GM19467 (cell line): ENCODE results near the gene EPHA7.

Experiments
- ATAC-seq: cut with Tn5 transposase; IDR thresholded peaks from one replicate; pipeline ENCODE4 v1.9.1; 2021; ENCODE audit warnings: mild to moderate bottlenecking, moderate library complexity; ENCODE audit not compliant: unreplicated experiment

Gene EPHA7

GRCh38 chr6:93394471-93394870, 24.9 kb downstream of the EPHA7 start:
- ATAC-seq: no peak

- ATAC-seq: no peak
Measured at GRCh38 chr6:93393554-93394074, 25.7 kb downstream of the EPHA7 start.

DNA sequence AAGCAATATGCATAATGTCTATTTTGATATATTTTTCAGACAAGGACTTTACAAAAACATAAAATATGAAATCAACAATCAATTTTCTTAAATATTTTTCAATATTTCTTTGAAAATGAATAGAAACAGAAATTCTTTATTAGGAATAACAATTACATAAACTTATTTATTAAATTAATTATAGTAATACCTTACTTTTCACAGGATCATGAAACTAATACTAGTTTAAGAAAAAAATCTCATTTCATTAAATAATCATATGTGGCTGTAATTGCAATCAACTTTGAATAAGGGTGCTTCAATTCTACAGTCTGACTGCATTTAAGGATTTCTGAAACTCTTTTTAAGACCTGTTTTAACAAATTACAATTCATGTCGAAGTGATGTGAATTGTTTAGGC, 26.6 kb downstream of the EPHA7 start:
- no peak for ATAC-seq

DNA sequence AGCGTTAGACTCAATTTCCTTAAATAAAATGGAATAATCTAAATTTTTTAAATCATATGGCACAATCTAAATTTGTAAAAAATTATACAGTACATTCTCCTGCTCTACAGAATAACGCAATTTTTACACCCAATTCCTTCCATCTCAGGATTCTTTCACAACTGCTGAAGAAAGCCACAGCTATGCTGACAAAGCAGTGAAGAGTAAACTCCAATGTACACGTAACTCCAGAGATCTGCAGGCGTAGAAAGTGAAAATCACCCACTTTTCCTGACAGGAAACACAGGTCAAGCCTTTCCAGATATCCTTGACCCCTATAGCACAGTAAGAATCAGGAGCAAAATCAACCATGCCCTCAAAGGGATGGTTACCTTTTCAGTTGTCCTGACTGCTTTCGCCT, 27.4 kb downstream of the EPHA7 start:
- no peak for ATAC-seq

GRCh38 chr6:93389192-93389591, 30.2 kb downstream of the EPHA7 start:
- ATAC-seq: no peak

DNA sequence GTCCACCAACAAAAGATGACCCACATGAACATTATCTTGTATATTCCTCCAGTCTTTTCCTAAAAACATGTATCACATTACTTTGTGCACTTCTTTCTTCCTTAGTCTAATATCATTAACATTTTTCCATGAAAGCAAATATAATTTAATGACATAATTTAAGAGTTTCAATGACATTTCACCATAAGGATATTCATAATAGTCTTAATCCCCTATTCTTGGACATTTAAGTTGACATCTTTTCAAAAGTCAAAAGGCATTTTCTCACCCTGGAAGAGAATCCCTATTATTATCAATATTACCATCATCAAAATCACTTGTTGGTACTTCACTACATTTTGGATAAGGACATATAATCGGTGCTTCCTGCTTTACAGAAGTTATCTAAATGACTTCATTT, 31.3 kb downstream of the EPHA7 start:
- ATAC-seq: no peak

DNA sequence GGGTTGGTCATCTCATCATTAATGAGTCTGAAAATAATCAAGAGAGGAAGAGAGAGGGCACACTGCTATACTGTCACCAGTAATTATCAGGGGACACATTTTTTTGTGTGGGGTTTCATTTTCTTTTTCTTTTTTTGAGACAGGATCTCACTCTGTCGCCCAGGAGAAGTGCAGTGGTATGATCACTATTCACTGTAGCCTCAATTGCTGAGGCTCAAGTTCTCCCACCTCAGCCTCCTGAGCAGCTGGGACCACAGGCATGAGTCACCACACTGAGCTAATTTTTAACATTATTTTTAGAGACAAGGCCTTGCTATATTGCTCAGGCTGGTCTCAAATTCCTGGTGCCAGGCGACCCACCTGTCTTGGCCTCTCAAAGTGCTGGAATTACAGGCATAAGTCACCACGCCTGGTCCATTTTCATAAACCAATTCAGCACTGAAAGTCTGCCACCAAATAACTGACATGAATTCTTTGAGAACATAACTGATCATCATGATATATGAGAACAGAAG, 43.3 kb downstream of the EPHA7 start:
- ATAC-seq: no peak

- no peak for ATAC-seq
Measured at GRCh38 chr6:93373445-93373844, 45.9 kb downstream of the EPHA7 start.

- no peak for ATAC-seq
Measured at GRCh38 chr6:93371756-93372155, 47.6 kb downstream of the EPHA7 start.

GRCh38 chr6:93369586-93370134, 49.7 kb downstream of the EPHA7 start:
- no peak for ATAC-seq

DNA sequence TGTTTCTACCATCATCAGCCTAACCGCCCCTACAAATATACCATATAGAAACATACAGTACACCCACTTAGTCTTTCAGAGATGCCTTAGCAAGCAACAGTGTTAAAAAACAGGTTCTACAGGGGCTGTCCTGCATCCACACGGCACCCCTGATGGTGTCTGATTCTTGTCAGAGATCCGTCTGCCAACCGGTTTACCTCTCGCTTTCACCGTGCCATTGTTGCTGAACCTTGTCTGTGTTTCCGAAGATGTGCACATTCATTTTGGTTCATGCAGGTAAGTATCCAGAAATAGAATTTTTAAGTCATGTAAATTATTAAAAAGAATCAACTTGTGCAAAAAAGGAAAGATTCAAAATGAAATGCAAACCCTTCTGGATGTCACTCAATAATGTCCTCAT, 52.9 kb downstream of the EPHA7 start:
- no peak for ATAC-seq

GRCh38 chr6:93365445-93365844, 53.9 kb downstream of the EPHA7 start:
- ATAC-seq: no peak

GRCh38 chr6:93358435-93358834, 60.9 kb downstream of the EPHA7 start:
- ATAC-seq: no peak

GRCh38 chr6:93352604-93353003, 66.8 kb downstream of the EPHA7 start:
- no peak for ATAC-seq

GRCh38 chr6:93351222-93351621, 68.1 kb downstream of the EPHA7 start:
- ATAC-seq: no peak

- no peak for ATAC-seq
Measured at GRCh38 chr6:93350774-93351173, 68.6 kb downstream of the EPHA7 start.

DNA sequence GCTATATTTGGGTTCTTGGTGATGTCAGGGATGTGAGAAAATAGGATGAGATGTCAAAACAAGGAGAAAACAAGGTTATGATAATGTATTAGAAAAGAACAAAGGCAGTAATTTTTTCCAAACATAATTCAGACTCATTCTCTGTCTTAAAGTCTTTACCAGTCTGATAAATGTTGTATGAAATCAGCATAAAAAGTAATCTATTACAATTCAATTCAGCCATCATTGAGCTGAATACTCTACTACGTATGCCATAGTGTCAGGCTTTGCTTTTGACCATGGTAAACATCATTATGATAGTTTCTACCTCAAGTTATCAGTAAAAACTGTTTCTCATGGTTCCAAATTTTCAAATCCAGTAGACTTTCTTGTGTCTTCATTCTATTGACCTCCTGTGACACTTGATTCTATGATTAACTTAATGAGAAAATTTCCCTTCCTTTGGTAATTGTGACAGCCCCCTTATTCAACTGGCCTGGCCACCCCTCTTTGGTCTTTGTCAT, 75.0 kb downstream of the EPHA7 start:
- ATAC-seq: no peak

DNA sequence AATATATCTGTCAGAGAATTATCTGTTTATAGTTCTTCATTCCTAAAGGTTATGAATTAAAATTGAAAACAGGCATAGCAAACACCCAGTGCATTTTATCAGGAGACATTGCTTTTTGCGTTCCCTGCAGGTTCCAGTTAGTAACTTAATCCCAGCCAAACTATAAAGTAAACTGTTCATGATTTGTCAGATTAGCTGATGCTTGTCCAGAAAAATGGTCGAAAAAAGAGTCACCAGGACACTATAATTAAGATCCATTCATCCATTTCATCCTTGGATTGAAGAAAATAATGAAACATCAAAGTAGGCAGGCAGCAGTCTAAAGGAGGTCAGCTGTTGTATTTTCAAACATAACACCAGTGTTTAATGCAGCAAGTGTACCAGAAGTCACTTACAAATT, 75.9 kb downstream of the EPHA7 start:
- ATAC-seq: no peak

DNA sequence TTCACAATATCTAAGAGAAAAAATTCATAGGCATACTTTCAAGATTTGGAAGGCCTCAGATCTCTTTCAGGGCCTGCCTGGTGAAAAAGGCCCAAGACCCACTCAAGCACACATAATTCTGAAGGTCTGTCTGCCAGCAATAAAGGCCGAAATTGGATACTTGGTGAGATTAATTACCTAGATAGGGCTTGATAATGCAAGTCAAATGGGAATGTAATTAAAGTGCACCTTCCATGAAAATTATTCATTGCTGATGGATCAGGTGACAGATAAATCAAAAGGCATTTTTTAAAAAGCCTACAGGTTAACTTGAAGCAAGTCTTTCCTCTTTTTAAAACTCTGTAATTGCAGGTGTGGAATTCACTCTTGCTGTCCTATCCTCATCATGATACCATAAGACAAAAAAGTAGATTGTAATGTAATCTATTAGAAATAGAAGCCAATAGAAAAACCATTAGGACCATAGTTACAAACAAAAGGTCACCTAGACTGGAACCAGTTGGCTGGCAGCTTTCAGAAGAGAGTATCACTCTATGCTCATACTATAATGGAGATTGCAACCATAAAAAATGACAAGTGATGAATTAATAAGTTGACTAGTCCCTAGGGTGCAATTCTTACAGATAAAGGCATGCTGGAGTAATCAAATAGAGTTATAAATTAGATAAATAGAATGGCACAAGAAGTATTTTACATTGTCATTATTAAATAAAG, 77.3 kb downstream of the EPHA7 start:
- no peak for ATAC-seq

DNA sequence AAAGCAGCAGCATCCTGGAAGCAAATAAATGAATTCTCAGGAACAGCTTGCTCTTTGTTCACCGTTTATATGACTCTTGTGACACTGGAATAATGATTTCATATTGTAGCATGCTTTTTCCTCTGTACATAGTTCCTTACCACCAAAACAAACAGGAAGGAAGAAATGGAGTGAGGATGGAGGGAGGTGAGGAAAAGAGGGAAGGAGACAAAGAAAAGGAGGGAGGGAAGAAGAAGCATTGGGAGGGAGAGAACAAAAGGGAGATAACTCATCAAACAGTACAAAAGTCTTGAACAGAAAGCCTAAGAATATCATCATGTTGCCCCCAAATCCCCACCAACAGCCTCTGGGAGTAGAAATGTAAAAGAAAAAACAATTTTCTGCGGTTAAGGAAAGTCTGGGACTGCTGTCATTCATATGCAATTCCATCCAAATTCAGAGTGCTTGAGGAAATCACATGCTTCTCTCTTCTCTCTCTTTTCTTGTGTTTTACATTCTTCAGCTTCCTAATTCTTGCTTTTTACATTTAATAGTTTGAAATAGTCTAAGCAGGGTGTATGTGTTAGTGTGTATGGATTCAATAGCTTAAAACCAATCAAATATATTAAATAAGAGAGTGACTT, 81.5 kb downstream of the EPHA7 start:
- ATAC-seq: no peak

DNA sequence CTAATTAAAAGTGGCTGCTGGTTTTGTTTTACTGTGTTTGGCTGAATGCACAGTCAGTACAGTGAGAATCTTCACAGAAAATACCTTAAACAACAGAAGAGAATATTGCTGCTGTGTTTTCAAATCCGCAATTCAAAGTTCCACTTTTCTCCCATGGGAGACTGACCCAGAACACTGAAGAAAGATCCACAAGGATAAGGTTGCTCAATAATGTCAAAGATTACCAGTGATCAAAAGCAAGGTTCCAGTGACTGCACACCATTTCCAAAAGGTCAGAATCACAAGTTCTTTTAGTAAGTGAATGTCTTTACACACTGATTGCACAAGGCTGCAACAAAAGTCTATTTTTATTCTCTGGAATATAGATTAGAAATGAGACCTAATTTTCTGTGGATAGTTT, 82.3 kb downstream of the EPHA7 start:
- ATAC-seq: no peak
